ENCODE measurements around the gene MTARC2. TPM values are rescaled to one million over a fixed set of nuclear protein-coding genes. Genes with fewer than 3 reads are reported as not detected.
A peak's percentile ranks its signal among the peaks of the same experiment; 100 is the strongest.

MTARC2 gene
- total RNA-seq, 1 donor from 2014 or later: 56.6 TPM

DNA sequence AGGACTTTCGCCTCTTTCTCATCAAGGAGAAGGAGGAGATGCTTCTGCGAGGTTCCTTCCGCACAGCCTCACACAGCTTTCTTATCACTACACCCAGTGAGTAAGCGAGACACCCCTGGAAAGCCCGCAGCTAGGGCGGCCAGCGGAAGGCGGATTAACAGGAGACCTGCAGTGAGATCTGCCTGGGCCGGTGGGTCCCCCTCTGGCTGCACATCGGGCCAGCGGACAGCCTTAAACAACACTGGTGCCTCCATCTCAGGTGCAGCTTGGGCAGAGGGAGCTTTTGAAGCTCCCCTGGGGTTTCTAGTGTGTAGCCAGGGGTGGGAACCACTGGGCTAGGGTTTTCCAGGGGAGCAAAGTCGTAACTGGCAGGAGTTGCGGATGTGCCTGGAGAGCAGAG, 21.1 kb downstream of the MTARC2 start:
- Histone ChIP-seq H3K36me3 (peaks cover 55% of the 10 kb centered on the region), H3K4me1 (peaks cover 27% of the 10 kb centered on the region), H3K4me3 (no peak overlapping the region), H3K27me3 (ENCODE audit: low read depth) (no peaks in the 10 kb centered on the region), H3K9me3 (no peaks in the 10 kb centered on the region), H3K27ac (no peak overlapping the region)
- DNase-seq (no peak), ATAC-seq (no peak)
- TF ChIP-seq, protein P1, sequence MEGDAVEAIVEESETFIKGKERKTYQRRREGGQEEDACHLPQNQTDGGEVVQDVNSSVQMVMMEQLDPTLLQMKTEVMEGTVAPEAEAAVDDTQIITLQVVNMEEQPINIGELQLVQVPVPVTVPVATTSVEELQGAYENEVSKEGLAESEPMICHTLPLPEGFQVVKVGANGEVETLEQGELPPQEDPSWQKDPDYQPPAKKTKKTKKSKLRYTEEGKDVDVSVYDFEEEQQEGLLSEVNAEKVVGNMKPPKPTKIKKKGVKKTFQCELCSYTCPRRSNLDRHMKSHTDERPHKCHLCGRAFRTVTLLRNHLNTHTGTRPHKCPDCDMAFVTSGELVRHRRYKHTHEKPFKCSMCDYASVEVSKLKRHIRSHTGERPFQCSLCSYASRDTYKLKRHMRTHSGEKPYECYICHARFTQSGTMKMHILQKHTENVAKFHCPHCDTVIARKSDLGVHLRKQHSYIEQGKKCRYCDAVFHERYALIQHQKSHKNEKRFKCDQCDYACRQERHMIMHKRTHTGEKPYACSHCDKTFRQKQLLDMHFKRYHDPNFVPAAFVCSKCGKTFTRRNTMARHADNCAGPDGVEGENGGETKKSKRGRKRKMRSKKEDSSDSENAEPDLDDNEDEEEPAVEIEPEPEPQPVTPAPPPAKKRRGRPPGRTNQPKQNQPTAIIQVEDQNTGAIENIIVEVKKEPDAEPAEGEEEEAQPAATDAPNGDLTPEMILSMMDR (IDR thresholded peaks at IDR 0.05): no peak
- intact Hi-C loops (cut with DNase I): no loop called here

DNA sequence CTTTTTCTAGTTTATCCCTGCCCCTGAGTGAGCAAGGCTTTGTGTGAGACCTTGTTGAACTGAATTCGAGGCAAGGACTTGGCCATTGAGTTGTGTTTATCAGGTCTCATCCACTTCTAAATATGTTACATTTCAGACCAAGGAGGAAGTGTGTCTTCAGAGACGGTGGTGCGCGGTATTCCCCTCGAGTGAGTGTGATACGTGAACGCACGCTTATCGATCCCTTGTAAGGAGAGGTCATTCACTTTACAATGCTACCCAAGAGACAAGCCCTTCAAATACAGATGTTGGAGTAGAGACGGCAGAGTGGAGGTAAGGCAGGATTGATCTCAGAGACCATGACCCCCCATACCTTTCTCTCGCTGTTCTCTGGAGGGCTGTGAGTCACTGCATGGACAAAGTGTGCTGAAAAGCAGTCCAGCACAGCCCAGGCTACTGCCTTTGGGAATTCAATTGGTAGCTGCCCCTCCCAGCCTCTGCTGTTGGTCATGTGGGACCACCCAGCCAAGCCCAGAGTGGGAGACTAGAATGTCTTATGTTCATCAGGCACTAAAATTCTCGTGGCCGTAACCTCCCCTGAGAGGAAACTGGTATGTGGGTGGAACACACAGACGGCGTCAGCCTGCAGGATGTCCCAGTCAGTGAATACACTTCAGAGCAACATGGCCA, 22.3 kb downstream of the MTARC2 start:
- Histone ChIP-seq H3K27me3 (ENCODE audit: low read depth) (no peaks in the 10 kb centered on the region), H3K36me3 (peaks cover 57% of the 10 kb centered on the region), H3K4me1 (peaks cover 27% of the 10 kb centered on the region), H3K9me3 (no peaks in the 10 kb centered on the region), H3K4me3 (no peak overlapping the region), H3K27ac (no peak overlapping the region)
- intact Hi-C loops (cut with DNase I): no loop called here
- DNase-seq (no peak), ATAC-seq (no peak)
- TF ChIP-seq, protein P1 (IDR thresholded peaks at IDR 0.05): no peak

DNA sequence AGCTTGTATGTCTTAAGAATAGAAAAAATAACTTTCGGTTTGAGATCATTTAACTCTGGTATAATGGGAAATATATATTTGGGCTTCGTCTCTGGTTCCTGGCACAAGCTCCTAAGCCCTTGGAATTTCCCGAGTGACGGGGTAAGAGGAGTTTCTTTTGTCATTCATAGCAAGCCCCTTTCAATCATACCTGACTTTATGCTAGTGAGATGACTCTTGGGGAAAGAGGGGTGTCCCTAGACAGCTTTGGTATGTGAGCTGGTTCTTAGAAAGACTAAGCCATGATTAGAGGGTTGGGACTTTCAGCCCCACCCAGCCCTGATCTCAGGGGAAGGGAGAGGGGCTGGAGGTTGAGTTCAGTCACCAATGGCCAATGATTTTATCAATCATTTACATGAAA, 24.7 kb downstream of the MTARC2 start:
- no peak overlapping the region for H3K4me3 ChIP-seq
- ATAC-seq: no peak
- H3K36me3 ChIP-seq: peaks cover 57% of the 10 kb centered on the region
- peaks cover 20% of the 10 kb centered on the region for H3K4me1 ChIP-seq
- intact Hi-C loops (cut with DNase I): no loop called here
- TF ChIP-seq, protein P1 (IDR thresholded peaks at IDR 0.05): no peak
- no peak overlapping the region for H3K27ac ChIP-seq
- H3K9me3 ChIP-seq: no peaks in the 10 kb centered on the region
- H3K27me3 ChIP-seq (ENCODE audit: low read depth): no peaks in the 10 kb centered on the region
- DNase-seq: no peak

DNA sequence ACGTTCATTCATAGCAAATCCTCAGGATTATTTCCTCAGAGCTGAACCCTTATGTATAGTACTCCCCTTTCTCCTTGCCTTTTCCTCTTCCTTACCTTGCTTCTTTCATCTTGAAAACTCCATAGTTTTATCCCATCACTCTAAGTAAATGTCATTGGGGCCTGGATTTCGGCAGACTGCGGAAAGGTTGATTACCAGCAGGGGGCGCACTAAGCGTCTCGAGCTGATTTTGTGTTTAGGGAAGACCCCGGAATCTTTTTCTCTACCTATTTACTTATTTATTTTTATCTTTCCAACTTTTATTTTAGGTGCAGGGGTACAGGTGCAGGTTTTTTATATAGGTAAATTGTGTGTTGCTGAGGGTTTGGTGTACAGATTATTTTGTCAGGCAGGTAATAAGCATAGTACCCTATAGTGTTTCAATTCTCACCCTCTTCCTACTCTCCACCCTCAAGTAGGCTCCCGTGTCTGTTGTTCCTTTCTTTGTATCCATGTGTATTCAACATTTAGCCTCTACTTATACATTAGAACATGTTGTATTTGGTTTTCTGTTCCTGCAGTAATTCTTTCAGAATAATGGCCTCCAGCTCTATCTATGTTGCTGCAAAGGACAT, 27.2 kb downstream of the MTARC2 start:
- Histone ChIP-seq H3K27me3 (ENCODE audit: low read depth) (no peaks in the 10 kb centered on the region), H3K4me3 (no peak overlapping the region), H3K27ac (no peak overlapping the region), H3K36me3 (peaks cover 38% of the 10 kb centered on the region), H3K4me1 (peaks cover 7% of the 10 kb centered on the region), H3K9me3 (no peaks in the 10 kb centered on the region)
- DNase-seq (no peak), ATAC-seq (no peak)
- TF ChIP-seq, protein P1 (IDR thresholded peaks at IDR 0.05): peak; percentile 83
- intact Hi-C loops (cut with DNase I): loop anchor here (5.0 kb wide), 1 partner anchor 93 kb away; no protein-coding TSS in a partner anchor

DNA sequence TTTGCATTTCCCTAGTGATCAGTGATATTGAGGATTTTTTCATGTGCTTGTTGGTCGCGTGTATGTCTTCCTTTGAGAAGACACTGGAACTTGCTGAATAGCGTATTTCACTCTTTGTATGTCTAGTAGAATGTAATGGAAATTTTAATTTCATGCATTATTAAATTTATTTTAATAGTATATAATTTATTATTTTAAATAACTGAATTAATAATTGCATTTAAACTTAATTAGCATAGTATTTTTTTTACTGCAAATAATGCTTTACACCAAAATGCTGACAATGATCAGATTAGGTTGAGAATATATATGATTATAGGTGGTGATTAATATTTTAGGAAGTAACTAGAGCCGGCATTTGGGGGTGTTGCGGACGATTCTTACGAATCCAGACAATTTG, 28.1 kb downstream of the MTARC2 start:
- Histone ChIP-seq H3K4me3 (no peak overlapping the region), H3K27me3 (ENCODE audit: low read depth) (no peaks in the 10 kb centered on the region), H3K9me3 (no peaks in the 10 kb centered on the region), H3K36me3 (peaks cover 33% of the 10 kb centered on the region), H3K27ac (no peak overlapping the region), H3K4me1 (peaks cover 7% of the 10 kb centered on the region)
- DNase-seq (no peak), ATAC-seq (no peak)
- intact Hi-C loops (cut with DNase I): loop anchor here (5.0 kb wide), 1 partner anchor 94 kb away; no protein-coding TSS in a partner anchor
- TF ChIP-seq, protein P1 (IDR thresholded peaks at IDR 0.05): no peak

All from lower lobe of right lung (tissue), 2 donors.